ENCODE results near the gene ROR2. TPM values are rescaled to one million over a fixed set of nuclear protein-coding genes. Genes with fewer than 3 reads are reported as not detected.
"Not testable (repeated sequence)": the region's sequence is repeated elsewhere in the genome, so short reads cannot be mapped to it uniquely, and the experiment has no call there.

ROR2 gene
- polyA plus RNA-seq, 3 donors, result 0.67 to 3.7 (median 2.8) TPM

GRCh38 chr9:91800473-91801030 lies 149.5 kb downstream of the ROR2 start:
- WGBS, 3 donors, result 74 to 82% (median 77%) methylated on average over 12 of the region's 12 CpGs
- H3K27ac ChIP-seq (ENCODE audit: low read depth, low read length), result no peak overlapping the region

DNA sequence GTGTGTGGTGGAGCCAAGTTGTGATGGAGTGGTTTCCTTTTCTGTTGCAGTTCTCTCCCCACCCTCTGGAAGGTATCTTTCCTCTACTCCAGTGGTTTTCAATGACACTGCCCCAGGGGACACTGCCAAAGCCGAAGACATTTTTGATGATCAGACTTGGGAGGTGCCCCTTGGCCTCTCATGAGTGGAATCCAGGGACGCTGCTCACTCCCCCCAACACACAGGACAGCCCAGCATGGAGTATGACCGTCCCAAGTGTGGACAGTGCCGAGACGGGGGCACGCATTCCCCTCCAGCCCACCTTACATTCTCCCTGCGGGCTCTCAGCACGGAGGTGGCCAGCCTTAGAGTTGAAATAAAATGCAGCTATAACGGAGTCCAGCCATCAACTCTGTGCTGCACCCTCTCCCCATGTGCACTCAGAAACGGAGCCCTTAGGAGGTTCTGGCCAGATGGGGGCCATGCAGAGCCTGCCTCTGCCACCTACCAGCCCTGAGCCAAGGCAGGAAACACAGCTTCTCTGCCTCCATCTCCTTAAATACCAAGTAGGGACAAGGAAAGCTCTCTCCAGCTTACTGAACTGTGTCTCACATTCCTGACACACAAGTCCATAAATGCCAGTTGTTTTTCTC lies 150.8 kb downstream of the ROR2 start:
- 83 to 91% (median 89%) methylated on average over 10 of the region's 10 CpGs for WGBS, 3 donors
- no peak overlapping the region for H3K27ac ChIP-seq (ENCODE audit: low read depth, low read length)

DNA sequence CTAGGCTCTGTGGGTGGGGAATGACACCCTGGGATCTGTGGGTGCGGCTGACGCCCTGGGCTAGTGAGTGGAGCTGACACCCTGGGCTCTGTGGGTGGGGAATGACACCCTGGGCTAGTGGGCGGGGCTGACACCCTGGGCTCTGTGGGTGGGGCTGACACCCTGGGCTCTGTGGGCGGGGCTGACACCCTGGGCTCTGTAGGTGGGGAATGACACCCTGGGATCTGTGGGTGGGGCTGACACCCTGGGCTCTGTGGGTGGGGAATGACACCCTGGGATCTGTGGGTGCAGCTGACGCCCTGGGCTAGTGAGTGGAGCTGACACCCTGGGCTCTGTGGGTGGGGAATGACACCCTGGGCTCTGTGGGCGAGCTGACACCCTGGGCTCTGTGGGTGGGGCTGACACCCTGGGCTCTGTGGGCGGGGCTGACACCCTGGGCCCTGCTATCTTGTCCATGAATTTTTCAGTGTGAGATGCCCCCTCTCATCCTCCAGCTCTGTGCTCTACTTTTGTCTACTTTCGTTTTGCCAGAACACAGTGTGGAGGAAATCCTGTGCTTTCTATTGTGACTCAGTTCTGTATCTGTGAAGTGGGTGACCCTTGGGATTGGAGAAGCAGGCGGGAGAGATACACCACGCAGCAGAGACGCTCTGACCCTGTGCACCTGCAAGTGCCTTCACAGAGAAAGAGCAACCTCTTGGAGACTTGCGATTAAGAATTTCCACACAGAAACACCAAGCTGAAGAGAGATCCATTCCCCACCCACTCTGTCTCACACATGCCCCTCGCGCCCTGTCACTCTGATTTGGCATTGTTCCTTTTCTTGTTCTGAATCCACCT lies 151.5 kb downstream of the ROR2 start:
- H3K27ac ChIP-seq (ENCODE audit: low read depth, low read length), result not testable (repeated sequence)
- 75 to 88% (median 83%) methylated on average over 13 to 14 of the region's 14 CpGs for WGBS, 3 donors

DNA sequence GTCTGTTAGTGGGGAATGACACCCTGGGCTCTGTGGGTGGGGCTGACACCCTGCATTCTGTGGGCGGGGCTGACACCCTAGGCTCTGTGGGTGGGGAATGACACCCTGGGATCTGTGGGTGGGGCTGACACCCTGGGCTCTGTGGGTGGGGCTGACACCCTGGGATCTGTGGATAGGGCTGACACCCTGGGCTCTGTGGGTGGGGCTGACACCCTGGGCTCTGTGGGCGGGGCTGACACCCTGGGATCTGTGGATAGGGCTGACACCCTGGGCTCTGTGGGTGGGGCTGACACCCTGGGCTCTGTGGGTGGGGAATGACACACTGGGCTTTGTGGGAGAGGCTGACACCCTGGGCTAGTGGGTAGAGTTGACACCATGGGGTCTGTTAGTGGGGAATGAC lies 152.5 kb downstream of the ROR2 start:
- 89 to 100% (median 94%) methylated on average over 1 of the region's 2 CpGs for WGBS, 3 donors
- not testable (repeated sequence) for H3K27ac ChIP-seq (ENCODE audit: low read depth, low read length)

- 92 to 94% (median 93%) methylated on average over 4 of the region's 4 CpGs for WGBS, 3 donors
- H3K27ac ChIP-seq (ENCODE audit: low read depth, low read length), result not testable (repeated sequence)
These were observed 153.5 kb downstream of the ROR2 start for GRCh38 chr9:91796516-91796915.

DNA sequence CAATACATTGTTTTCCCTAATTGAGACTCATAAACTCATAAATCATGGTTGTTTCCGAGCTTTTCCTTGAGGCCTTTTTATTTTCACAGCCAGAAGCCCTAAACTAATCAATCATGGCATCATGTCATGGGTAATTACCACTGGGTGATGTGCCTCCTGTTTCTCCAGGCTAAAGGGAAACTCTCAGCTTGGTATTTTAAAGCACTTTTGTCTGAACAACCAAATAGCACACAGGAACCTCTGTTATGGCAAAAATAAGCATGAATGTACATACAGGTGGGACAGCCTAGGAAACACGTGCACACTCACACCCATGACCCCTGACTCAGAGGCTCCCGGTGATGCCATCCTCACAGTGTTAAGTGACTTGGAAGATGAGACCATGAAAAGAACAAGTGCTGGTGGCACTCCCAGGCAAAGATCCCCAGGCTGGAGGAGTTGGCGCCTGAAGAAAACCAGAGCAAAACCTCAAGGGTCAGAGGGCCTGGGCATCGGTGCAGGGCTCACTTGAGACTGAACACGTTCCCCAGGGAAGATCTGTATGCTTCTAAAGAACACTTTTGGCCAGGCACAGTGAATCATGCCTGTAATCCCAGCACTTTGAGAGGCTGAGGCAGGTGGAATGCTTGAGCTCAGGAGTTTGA lies 154.3 kb downstream of the ROR2 start:
- H3K27ac ChIP-seq (ENCODE audit: low read depth, low read length), result no peak overlapping the region
- WGBS, 3 donors, result 43 to 61% (median 50%) methylated on average over 6 of the region's 6 CpGs

GRCh38 chr9:91793371-91793770 lies 156.7 kb downstream of the ROR2 start:
- H3K27ac ChIP-seq (ENCODE audit: low read depth, low read length), result not testable (repeated sequence)
- WGBS, 3 donors, result 83 to 92% (median 92%) methylated on average over 5 of the region's 5 CpGs

DNA sequence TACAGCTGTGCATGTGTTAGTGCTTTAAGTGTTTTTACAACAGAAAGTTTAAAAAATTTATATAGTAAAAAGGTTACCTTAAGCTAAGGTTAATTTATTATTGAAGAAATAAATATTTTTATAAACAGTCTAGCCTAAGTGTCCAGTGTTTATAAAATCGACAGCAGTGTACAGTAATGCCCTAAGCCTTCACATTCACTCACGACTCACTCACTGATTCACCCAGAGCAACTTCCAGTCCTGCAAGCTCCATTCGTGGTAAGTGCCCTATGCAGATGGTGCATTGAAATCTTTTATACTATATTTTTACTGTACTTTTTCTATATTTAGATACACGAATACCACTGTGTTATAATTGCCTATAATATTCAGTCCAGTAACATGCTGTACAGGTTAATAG lies 159.1 kb downstream of the ROR2 start:
- H3K27ac ChIP-seq (ENCODE audit: low read depth, low read length), result no peak overlapping the region
- WGBS, 3 donors, result 60 to 75% (median 67%) methylated on average over 4 of the region's 4 CpGs

DNA sequence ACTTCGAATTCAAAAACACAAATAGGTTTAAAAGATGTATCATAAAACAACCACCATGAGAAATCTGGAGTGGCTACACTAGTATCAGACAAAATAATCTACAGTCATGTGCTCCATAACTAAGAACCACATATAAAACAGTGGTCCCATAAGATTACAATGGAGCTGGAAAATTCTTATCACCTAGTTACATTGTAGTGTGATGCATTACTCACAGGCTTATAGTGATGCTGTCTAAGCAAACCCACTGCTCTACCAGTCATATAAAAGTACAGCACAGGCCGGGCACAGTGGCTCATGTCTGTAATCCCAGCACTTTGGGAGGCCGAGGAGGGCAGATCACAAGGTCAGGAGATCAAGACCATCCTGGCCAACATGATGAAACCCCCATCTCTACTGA lies 160.1 kb downstream of the ROR2 start:
- WGBS, 3 donors, result 87 to 93% (median 88%) methylated on average over 3 of the region's 3 CpGs
- H3K27ac ChIP-seq (ENCODE audit: low read depth, low read length), result no peak overlapping the region

GRCh38 chr9:91787931-91788330 lies 162.1 kb downstream of the ROR2 start:
- no peak overlapping the region for H3K27ac ChIP-seq (ENCODE audit: low read depth, low read length)

DNA sequence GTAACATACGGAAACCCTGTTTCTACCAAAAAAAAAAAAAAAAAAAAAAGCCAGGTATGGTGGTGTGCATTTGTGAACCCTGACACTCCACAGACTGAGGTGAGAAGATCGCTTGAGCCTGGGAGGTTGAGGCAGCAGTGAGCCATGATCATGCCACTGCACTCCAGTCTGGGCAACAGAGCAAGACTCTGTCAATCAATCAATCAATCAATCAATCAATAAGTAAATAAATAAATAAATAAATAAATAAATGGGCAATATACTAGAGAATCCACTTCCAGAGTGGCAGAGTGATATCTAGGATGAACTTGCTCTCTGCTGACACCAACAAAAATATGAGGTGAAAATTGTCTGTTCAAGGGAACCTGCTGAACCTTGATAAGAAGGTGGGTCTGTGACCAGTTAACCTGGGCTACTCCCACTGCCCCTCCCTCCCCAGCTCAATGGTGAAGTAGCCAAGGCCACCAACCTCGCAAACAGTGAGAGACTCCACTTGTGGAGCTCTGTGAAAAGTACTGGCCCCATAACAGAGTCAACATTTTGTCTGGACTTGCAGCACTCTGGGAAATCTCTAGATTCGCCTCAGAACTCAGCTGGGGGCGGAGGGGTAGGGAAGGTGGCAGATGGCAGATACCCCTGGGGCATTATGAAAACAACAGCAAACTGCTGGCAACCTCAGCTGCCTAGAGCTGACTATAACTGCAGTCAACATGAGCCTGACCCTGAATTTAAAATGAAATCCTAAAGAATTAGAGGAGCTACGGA lies 163.7 kb downstream of the ROR2 start:
- 66 to 93% (median 91%) methylated on average over 6 of the region's 6 CpGs for WGBS, 3 donors
- no peak overlapping the region for H3K27ac ChIP-seq (ENCODE audit: low read depth, low read length)

DNA sequence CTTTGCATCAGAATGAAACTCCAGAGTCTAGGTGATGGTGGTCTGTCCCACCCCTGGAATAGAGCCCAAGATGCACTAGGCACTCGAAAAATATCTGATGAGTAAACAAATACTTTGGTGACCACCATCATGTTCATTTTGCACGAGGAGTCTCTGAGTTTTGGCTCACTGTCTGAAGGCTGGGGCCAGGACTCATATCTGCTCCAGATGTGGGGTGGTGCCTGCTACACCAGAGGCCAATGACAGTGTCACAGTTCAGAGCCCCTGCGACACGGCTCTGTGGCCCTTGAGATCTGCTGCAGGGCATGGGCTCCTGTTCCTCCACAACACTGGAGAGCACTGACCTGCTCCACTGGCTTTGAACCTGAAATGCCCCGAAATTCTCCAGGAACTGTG lies 164.6 kb downstream of the ROR2 start:
- H3K27ac ChIP-seq (ENCODE audit: low read depth, low read length), result no peak overlapping the region
- WGBS, 3 donors, result 59 to 81% (median 66%) methylated on average over 5 of the region's 5 CpGs

DNA sequence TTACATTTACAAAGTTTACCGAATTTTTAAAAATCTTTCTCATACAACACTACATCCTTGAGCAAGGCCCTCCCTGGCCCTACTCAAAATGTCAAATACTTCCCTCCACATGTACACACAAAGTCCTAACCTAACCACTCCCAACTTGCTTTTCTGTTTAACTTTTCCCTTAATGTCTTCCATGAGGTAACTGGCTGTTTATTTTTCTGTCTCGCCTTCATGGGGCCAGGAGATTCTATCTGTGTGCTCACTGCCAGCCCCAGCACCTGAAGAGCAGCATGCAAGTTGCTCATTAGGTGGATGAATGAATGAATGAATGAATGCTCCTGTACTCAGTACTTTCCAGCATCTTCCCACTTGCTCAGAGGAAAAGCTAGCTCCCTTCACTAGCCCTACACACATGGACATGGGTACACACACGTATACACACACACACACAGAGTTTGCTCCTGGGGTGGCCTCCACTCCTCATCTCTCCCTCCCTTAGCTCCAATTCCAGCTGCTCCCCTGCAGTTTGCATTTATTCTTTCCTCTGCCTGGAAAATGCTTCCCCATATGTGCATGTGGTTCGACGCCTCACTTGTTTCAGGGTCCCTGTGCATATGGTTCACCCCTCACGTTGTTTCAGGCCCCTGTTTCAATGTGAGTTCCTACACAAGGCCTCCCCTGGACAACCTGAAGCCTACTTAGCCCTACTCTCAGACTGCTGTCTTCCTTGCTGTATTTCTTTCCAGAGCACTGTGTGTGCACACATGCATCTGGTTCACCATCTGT lies 165.2 kb downstream of the ROR2 start:
- no peak overlapping the region for H3K27ac ChIP-seq (ENCODE audit: low read depth, low read length)
- 92 to 94% (median 93%) methylated on average over 6 of the region's 6 CpGs for WGBS, 3 donors

DNA sequence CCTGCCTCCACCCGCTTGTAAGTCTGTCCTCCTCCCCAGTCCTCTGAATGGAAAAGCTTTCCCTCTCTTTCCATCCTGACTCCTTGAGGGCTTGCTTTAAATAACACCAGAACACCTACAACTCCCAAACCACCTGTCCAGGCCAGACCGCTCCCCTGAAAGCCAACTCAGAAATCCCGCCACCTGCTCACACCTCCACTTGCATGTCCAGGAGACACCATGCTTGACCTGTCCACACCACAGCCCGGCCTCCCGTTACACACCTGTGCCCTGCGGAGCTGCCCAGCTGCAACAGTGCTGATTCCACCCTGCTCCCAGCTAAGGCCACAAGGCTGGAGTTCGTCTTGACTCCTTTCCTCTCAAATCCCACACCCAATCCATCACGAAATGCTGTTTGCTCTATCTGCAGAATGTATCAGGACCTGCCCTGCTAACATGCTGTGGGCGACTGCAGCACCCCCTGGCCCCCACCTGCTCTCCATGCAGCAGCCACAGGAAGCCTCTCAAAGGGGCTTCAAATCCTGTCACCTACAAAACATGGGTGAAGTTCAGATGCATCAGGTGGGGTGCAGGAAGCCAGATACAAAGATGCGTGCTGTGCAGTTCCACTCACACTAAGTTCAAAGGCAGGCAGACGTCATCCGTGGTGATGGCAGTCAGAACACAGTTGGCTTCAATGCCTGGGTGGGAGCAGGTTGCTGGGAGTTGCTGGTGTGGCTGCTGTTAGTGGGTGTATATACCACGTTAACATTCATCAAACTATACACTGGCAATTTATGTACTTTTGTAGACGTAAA lies 166.0 kb downstream of the ROR2 start:
- H3K27ac ChIP-seq (ENCODE audit: low read depth, low read length), result no peak overlapping the region
- 87 to 91% (median 88%) methylated on average over 14 of the region's 14 CpGs for WGBS, 3 donors

DNA sequence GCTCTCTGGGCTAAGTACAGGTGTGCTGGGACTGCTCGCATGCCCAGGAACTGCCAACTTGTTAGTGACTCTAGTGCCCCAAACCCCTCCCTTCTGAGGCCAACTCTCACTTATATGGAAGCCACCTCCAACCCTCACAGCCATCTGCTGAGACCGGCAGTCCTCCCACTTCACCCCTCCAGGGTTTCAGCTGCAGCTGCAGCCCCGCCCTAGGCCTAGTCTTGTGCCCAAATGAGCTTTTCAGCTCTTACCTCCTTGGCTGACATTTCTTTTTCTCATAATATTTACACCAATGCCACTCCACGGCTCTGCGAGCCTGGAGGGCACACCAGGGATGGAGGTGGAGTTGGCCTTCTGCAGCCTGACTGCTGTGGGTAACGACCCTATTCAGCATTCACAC lies 166.6 kb downstream of the ROR2 start:
- 88 to 94% (median 90%) methylated on average over 6 of the region's 6 CpGs for WGBS, 3 donors
- no peak overlapping the region for H3K27ac ChIP-seq (ENCODE audit: low read depth, low read length)

DNA sequence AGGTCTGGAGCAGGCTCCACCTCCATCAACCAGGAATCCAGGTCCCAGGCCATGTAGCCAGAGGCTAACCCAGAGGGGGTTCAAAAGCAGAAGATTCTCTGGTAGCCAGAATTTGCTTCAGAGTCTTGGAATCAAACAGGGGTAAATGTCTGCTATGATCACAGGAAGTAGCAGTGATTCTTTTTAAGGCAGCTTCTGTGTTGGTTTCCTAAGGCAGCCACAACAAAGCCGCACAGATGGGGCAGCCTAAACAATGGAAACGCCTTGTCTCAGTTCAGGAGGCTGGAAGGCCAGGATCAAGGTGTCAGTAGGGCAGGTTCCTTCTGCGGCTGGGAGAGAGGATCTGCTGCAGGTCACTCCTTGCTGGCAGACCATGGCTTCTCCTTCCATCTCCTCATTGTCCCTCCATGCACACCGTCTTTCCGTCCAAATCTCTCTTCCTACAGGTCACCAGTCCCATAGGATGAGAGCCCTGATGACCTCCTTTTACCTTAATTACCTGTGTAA lies 167.3 kb downstream of the ROR2 start:
- H3K27ac ChIP-seq (ENCODE audit: low read depth, low read length), result no peak overlapping the region
- WGBS, 3 donors, result 86 to 96% (median 89%) methylated on average over 5 of the region's 5 CpGs

- 78 to 87% (median 83%) methylated on average over 3 of the region's 3 CpGs for WGBS, 3 donors
- H3K27ac ChIP-seq (ENCODE audit: low read depth, low read length), result no peak overlapping the region
These were observed 168.1 kb downstream of the ROR2 start for GRCh38 chr9:91781906-91782305.

Data from adipose tissue (tissue), 3 donors.